Mesenteric fat pad (tissue), 1 donor: ENCODE results near the gene ANKAR. TPM values are rescaled to one million over a fixed set of nuclear protein-coding genes. Genes with fewer than 3 reads are reported as not detected.
"Not testable (repeated sequence)": the region's sequence is repeated elsewhere in the genome, so short reads cannot be mapped to it uniquely, and the experiment has no call there.

Source experiments
- DNase-seq: peaks from one replicate; pipeline ENCODE4 v3.0.0-alpha.2; 2020; ENCODE audit warnings: low spot score
- total RNA-seq: library from RNA; stranded (reverse); fragmentation: NEBNext Ultra II Directional; extraction: Animal tissue kit (Norgen Biotek cat#: 25700); gene quantifications from one replicate; pipeline ENCODE4 v1.2.1, GENCODE V29; 2021
- donor health status: DM: yes; HTN: yes; CAD: no.

The ANKAR gene
- total RNA-seq, 1 donor from 2014 or later = 6.6 TPM

GRCh38 chr2:189709501-189710221, 35.2 kb downstream of the ANKAR start:
- DNase-seq = no peak

GRCh38 chr2:189717593-189717992, 43.1 kb downstream of the ANKAR start:
- DNase-seq = not testable (repeated sequence)

GRCh38 chr2:189719571-189719970, 45.1 kb downstream of the ANKAR start:
- no peak for DNase-seq

GRCh38 chr2:189723192-189723591, 48.7 kb downstream of the ANKAR start:
- no peak for DNase-seq

Other genes starting within 250 kb of the ANKAR start
- gene WDR75, start 233.2 kb upstream of the ANKAR start, total RNA-seq = 34.0 TPM
- gene SLC40A1, start 93.9 kb upstream of the ANKAR start, total RNA-seq = 48.5 TPM
- 36.5 TPM for gene ASNSD1, start 13.2 kb upstream of the ANKAR start, total RNA-seq
- 3.9 TPM for gene OSGEPL1, start 88.1 kb downstream of the ANKAR start, total RNA-seq
- 63.7 TPM for gene ORMDL1, start 109.7 kb downstream of the ANKAR start, total RNA-seq
- gene PMS1, start 109.8 kb downstream of the ANKAR start, total RNA-seq = 25.6 TPM